GM18858 (cell line): Measurements from ENCODE around the gene SNURF.
"Not testable (repeated sequence)": the region's sequence is repeated elsewhere in the genome, so short reads cannot be mapped to it uniquely, and the experiment has no call there.

ENCODE experiments used
- ATAC-seq: cut with Tn5 transposase; IDR thresholded peaks from one replicate; pipeline ENCODE4 v1.9.1; 2021; ENCODE audit not compliant: unreplicated experiment

SNURF gene

GRCh38 chr15:24966364-24967103 is 11.7 kb downstream of the SNURF start:
- no peak for ATAC-seq

- ATAC-seq, result no peak
Observed at GRCh38 chr15:24971052-24971451, 16.3 kb downstream of the SNURF start.

GRCh38 chr15:24971772-24972171 is 17.0 kb downstream of the SNURF start:
- no peak for ATAC-seq

- not testable (repeated sequence) for ATAC-seq
Observed at GRCh38 chr15:24972707-24973106, 17.9 kb downstream of the SNURF start.

- no peak for ATAC-seq
Observed at GRCh38 chr15:24976932-24977331, 22.1 kb downstream of the SNURF start.

GRCh38 chr15:24977686-24978085 is 22.9 kb downstream of the SNURF start:
- ATAC-seq, result no peak

- no peak for ATAC-seq
Observed at GRCh38 chr15:24985224-24985623, 30.4 kb downstream of the SNURF start.

GRCh38 chr15:24986653-24987052 is 31.9 kb downstream of the SNURF start:
- no peak for ATAC-seq
